ENCODE results near the gene OSBP2. TPM values are rescaled to one million over a fixed set of nuclear protein-coding genes. Genes with fewer than 3 reads are reported as not detected.
"Not testable (repeated sequence)": the region's sequence is repeated elsewhere in the genome, so short reads cannot be mapped to it uniquely, and the experiment has no call there.

OSBP2 gene
- total RNA-seq, 2 experiments from 2014 or later, result 0.40 to 0.63 TPM

DNA sequence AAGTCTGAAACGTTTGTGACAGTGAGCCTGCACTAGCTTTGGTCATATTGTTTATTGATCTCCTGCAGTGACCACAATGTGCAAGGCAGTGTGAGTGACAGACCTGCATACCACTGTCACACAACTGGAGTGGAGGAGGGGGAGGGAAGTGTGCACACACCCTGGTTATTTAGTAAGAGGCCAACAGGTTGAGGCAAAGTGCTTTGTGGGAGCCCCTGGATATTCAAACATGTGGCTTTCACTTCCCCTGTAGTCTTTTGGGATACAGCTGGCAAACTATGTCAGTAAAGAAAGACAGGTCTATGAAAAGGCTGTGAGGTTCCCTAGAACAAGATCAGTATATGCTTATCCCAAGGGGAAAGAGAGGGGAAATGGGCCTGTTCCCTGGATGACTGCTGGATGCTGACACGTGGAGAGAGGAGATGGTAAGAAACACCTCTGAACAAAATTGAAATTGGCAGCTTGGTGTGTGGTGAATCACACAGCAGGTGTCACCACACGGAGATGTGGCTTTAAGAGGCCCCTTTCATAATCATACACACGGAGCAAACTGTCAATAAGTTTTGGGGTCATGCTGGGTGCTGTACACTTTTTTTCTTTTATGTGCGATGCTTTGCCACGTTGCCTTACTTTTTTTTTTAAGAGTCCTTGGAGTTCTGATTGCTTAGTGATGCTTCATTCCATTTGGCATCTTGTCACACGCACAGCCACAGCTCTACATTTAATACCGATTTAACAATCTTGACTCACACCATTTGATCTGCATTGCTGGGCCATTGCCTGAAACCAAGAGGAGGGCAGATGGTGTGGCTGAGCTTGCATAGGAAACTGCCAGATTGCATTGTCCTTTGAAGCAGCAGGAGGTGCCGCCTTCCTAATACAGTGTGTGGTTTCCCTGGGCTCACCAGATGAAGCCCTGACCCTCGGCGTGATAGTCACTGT is 11.3 kb downstream of the OSBP2 start:
- ChIA-PET CTCF (interaction anchor here (1.2 to 2.4 kb wide), 5 partner anchors 10 to 49 kb away, joined by 3 to 9 read pairs (median 5); no protein-coding TSS in a partner anchor), POLR2A (no interaction called here)

DNA sequence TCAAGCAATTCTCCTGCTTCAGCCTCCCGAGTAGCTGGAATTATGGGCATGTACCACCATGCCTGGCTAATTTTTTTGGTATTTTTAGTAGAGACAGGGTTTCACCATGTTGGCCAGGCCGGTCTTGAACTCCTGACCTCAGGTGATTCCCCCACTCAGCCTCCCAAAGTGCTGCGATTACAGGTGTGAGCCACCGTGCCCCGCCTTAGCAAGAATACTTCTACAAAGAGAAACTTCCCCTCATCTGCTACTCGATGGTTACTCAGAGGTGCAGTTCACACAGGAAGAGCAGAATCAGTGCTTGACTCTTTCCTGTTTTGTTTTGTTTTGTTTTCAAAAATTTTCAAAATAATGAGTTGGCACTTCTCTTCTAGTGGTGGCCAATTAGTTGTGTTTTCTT is 15.3 kb downstream of the OSBP2 start:
- POLR2A ChIA-PET, result not testable (repeated sequence)

DNA sequence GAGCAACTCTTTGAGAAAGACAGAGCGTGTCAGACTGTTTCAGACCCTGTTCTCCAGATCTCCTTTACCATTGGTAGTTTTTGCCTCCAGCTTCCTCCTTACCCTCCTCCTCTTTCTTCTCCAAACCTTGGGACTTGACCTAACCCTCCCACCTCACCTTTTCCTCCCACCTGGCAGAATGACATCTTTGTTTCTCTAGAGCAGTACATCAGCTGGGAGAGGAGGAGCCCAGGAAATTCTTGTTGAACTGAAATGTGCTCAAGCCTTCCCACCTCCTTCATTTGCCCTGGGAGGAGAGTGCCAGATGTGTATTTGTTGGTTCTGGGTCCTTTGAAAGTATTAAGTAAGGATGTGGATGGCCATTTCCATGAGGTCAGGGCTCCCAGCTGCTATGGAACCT is 17.4 kb downstream of the OSBP2 start:
- POLR2A ChIA-PET, result no interaction called here
- CTCF ChIA-PET, result no interaction called here

More for the DNA sequence above, 15.3 kb downstream of the OSBP2 start:
- CTCF ChIA-PET, result not testable (repeated sequence)

DNA sequence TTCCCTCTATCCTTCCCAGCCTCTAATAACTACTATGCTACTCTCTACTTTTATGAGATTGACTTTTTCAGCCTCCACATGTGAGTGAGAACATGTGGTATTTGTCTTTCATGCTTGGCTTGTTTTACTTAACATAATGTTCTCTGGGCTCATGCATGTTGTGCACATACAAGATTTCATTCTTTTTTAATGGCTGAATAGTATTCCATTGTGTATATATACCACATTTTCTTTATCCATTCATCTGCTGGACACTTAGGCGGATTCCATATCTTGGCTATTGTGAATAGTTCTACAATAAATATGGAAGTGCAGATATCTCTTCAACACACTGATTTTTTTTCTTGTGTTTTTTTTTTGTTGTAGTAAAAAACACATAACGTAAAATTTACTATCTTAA is 19.4 kb downstream of the OSBP2 start:
- CTCF ChIA-PET, result no interaction called here

DNA sequence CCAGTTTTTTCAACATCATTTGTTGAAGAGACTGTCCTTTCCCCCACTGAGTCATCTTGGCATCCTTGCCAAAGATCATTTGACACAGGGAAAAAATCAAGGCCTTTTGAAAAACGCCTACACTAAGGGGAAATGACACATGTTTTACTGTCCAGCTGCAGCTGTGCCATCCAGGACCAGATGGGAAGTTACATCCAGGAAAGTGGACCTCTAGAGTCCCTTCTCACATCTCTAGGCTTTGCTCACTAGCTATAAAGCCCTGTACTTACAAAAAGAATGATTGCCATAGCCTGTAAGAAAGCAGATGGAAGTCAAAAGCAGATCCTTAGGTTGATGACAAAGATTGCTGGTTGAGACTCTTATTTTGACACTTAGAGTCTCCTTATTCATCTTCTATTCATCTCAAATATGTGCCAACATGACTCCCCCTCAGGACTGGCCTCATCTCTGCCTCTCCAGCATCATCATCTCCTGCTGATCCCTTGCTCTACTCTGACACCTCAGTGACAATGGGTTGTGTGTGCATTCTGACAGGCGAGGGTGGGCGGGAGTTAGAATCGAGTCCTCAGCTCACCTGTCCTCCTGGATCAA is 22.8 kb downstream of the OSBP2 start:
- ChIA-PET POLR2A (no interaction called here), CTCF (no interaction called here)

More for the DNA sequence above, 19.4 kb downstream of the OSBP2 start:
- POLR2A ChIA-PET, result no interaction called here

DNA sequence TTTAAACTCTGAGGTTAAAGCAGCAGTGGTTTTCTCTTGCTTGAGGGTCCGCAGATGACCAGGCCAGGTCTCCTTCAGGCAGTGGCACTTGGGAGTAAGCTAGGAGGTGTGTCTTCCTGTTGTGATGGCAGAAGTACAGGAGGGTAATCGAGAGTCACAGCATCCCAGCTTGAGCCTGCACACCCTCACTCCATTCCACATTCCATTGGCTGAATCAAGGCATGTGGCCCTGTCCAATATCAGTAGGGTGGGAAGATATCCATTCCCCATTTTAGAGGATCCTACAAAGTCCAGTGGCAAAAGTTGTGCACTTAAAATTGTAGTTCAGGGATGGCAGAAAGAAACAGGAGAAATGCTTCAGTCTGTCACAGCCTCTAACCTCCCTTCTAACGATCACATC is 23.3 kb downstream of the OSBP2 start:
- POLR2A ChIA-PET, result no interaction called here

DNA sequence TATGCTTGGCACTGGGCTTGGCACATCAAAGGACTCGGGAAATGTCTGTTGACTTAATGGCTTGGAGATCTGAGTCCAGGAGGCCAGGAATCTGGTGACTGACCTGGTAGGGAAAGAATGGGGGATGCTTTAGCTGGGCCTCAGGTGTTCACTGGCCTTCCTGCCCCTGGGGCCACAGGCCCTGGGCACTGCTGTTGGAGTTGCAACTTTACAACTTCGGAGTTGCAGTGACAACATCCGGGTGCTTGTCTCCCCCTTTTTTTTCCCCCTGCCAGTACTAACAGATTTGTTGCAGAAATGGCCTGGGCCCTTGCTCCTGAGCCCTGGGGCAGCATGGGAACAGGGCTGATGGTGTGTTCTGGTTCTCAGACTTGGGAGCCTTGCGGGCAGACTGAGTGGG is 23.8 kb downstream of the OSBP2 start:
- ChIA-PET CTCF (interaction anchor here (1.2 kb wide), 1 partner anchor 69 kb away, joined by 3 read pairs; no protein-coding TSS in a partner anchor), POLR2A (no interaction called here)

More for the DNA sequence above, 23.3 kb downstream of the OSBP2 start:
- CTCF ChIA-PET, result no interaction called here

DNA sequence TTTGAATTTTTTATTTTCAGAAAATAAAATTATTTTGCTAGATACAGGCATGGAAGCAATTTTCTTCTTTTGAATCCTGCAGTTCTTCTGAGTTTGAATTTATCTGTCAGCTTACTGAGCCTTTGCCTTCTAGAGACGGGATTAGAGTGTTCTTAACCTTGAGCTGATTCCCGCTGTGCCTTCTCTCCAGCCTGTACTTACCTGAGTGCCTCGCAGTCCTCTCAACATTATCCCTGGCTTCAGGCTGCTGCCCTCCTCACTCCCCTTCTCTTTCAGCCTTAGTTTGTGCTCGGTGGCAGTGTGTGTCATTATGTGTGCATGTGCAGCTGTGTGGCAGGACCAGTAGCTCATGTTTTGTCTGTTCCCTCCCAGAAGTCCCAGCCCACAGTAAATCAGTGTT is 24.3 kb downstream of the OSBP2 start:
- ChIA-PET POLR2A (no interaction called here), CTCF (interaction anchor here (1.2 kb wide), 1 partner anchor 69 kb away, joined by 3 read pairs; no protein-coding TSS in a partner anchor)

DNA sequence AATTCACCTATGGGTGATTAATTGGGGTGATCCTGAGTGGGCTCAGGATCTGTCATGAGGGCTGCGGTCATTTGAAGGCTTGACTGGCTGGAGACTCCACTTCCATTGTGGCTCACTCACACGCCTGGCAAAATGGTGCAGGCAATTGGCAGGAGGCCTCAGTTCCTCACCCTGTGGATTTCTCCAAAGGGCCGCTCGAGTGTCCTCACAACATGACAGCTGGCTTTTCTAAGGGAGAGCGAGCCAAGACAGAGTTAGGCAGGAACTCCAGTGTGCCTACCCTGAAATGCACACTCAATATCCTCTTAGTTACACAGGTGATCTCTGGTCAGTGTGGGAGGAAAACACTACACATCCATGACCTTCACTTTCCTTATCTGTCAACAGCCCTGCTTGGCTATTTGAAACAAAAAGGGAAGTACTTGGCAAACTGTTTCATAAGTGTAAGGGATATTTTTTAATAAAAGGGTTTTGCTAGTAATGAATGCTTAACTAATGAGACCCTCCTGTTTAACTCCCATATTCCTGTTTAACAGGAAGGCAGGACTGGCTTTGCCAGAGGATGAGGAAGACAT is 25.7 kb downstream of the OSBP2 start:
- POLR2A ChIA-PET, result no interaction called here
- CTCF ChIA-PET, result interaction anchor here (0.6 to 1.2 kb wide), 2 partner anchors 35 to 86 kb away, joined by 3 to 5 read pairs; no protein-coding TSS in a partner anchor

DNA sequence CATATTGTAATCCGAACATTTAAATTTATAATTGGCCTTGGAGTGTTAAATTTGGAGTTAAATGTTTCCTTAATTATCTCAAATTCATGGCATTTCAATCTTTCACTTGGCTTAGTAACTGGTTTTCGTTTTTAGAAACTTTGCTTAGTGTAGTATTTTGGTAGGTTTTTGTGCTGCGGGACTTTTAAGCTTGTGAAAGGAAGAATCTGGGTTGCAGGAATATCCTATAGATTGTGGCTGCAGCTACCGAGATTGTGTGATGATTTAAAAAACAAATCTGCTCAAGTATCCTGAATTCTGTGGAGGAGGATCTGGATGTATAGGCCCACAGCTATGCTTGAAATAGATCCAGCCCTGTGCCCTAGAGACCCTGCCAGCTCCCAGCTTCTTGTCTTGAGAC is 27.1 kb downstream of the OSBP2 start:
- POLR2A ChIA-PET, result no interaction called here

DNA sequence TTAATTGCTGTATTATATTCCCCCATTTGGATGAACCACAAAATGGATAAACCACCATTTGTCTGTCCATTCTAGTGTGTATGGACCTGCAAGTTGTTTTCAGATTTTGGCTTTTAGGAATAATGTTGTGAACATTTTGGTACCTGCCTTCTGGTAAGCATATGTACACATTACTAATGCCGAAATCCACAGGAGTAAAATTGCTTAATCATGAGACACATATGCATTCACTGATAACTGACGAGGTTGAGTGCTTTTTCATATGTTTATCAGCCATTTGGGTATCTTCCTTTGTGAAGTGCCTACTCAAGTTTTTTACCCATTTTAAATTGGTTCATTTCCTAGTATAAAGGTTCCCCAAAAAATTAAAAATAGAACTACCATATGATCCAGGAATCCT is 34.2 kb downstream of the OSBP2 start:
- CTCF ChIA-PET, result no interaction called here
- POLR2A ChIA-PET, result no interaction called here

More for the DNA sequence above, 27.1 kb downstream of the OSBP2 start:
- CTCF ChIA-PET, result interaction anchor here (0.7 kb wide), 1 partner anchor 170 kb away, joined by 3 read pairs; no protein-coding TSS in a partner anchor

DNA sequence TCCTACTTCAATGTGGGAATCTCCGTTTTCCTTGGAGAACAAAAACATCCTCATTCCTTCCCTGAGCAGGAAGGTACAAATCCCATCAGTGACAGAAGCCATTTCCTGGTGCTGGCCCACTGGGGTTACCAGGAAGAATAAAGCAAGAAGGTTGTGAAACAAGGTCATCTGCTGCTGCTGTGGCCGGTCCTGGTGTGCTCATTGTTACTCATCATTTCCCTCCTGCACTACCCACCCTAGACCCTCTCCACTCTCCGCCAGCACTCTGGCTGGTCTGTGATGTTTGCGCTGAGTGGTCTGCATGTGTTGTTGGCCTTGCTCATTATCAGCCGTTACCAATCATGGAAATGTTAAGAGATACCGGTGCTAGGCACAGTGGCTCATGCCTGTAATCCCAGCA is 37.0 kb downstream of the OSBP2 start:
- POLR2A ChIA-PET, result no interaction called here
- CTCF ChIA-PET, result interaction anchor here (0.6 kb wide), 1 partner anchor 20 kb away, joined by 3 read pairs; no protein-coding TSS in a partner anchor

DNA sequence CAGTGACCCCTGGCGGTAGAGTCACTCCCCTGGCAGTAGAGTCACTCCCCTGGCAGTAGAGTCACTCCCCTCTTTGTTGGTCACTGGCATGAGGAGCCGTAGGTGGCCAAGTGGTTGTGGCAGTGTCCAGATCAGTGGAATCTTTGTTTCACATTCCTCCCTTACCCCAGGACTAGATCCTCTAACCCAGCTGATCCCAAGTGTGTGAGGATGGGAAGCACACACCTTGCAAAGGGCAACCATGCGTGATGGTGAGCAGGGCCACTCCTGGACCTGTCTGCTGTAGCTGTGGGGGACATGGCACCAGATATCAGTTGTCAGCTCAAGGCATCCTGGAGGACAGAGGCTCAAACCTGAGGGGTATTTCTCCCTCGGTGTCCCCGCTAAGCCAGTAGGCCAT is 37.8 kb downstream of the OSBP2 start:
- ChIA-PET POLR2A (no interaction called here), CTCF (interaction anchor here (0.6 kb wide), 1 partner anchor 13 kb away, joined by 3 read pairs; no protein-coding TSS in a partner anchor)

DNA sequence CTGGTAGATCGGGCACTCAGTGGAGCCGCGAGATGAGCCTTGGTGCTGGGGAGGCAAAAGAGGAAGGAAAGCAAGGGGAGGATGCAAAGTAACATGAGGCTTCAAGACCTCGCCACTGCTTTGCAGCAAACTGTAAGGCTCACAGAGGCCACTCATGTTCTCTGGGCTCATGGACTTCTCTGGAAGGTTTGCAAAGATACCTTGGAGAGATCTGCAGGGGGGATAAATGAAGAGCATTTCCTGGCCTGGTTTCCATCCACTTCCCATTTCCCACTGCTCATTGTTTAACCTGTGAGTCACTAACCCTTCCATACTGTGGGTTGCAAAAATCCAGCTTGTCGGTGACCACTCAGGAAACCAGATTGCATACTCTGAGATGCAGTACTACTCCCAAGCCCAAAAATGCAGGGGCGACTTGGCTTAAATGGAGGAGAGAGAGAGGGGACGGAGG is 38.5 kb downstream of the OSBP2 start:
- POLR2A ChIA-PET, result no interaction called here

DNA sequence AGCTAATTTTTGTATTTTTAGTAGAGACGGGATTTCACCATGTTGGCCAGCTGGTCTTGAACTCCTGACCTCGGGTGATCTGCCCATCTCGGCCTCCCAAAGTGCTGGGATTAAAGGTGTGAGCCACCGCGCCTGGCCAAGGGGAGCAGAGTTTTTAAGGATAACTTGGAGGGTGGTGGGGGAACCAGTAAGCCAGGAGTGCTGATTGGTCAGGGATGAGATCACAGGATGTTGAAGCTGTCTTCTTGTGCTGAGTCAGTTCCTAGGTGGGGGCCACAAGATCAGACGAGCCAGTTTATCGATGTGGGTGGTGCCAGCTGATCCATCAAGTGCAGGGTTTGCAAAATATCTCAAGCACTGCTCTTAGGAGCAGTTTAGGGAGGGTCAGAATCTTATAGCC is 45.3 kb downstream of the OSBP2 start:
- CTCF ChIA-PET, result interaction anchor here (0.7 to 5.0 kb wide), 7 partner anchors 15 to 346 kb away, joined by 3 to 34 read pairs (median 3); partner anchors contain the start of gene SLC35E4
- POLR2A ChIA-PET, result not testable (repeated sequence)

More for the DNA sequence above, 38.5 kb downstream of the OSBP2 start:
- CTCF ChIA-PET, result interaction anchor here (0.6 kb wide), 1 partner anchor 12 kb away, joined by 3 read pairs; no protein-coding TSS in a partner anchor

DNA sequence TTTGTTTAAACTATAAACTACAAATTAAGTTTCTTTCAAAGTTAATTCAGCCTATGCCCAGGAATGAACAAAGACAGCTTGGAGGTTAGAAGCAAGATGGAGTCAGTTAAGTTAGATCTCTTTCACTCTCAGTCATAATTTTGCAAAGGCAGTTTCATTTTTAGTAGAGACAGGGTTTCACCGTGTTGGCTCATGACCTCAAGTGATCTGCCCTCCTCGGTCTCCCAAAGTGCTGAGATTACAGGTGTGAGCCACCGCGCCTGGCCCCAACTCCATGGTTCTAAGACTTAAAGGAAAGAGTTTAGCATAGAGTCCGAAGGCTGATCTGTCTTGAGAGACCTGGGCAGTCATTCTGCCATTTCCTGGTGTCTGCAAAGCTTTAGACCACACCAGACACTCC is 45.8 kb downstream of the OSBP2 start:
- CTCF ChIA-PET, result interaction anchor here (0.7 to 5.0 kb wide), 7 partner anchors 15 to 345 kb away, joined by 3 to 34 read pairs (median 3); partner anchors contain the start of gene SLC35E4

DNA sequence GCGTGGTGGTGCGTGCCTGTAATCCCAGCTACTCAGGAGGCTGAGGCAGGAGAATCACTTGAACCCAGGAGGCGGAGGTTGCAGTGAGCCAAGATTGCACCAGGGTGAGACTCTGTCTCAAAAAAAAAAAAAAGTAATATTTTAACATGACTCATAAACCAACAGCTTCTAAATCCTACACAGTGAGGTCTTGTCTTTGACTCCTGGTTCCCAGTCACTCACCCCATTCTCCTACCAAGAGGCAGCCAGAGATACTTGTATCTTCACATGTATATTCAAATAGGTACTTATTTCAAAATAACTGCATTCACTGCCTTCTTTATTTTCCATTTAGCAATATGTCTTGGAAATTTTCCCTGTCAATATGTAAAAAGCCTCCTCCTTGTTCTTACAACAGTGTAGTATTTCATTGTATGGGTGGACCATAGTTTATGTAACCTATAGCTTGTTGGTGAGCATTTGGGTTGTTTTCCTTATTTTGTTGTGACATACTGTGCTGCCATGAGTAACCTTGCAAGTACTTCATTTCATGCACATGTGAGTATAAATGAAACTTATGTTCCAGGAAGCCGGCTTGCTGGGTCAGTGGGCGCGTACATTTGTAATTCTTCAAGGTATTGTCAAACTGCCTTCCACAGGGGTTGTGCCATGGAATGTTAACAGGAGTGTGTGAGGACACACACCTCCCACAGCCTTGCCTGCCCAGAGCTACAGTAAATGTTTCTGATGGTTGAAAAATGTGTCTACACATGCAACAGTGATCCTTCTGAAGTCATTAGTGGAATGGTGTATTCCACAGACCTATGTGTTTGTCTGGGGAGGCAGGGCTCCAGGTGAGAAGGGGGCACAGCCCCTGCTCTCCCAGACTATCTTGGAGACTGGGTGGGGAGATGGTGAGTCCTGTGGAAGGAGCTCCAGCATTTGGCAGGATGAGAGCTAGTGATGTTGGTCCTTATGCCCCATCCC is 47.9 kb downstream of the OSBP2 start:
- POLR2A ChIA-PET, result interaction anchor here (0.6 to 3.1 kb wide), 5 partner anchors 48 to 340 kb away, joined by 3 to 18 read pairs (median 6); partner anchors contain the start of genes OSBP2 and SLC35E4
- CTCF ChIA-PET, result interaction anchor here (0.8 to 5.0 kb wide), 6 partner anchors 13 to 108 kb away, joined by 3 to 34 read pairs (median 11); partner anchors contain the start of gene SLC35E4

More for the DNA sequence above, 45.8 kb downstream of the OSBP2 start:
- POLR2A ChIA-PET, result not testable (repeated sequence)

DNA sequence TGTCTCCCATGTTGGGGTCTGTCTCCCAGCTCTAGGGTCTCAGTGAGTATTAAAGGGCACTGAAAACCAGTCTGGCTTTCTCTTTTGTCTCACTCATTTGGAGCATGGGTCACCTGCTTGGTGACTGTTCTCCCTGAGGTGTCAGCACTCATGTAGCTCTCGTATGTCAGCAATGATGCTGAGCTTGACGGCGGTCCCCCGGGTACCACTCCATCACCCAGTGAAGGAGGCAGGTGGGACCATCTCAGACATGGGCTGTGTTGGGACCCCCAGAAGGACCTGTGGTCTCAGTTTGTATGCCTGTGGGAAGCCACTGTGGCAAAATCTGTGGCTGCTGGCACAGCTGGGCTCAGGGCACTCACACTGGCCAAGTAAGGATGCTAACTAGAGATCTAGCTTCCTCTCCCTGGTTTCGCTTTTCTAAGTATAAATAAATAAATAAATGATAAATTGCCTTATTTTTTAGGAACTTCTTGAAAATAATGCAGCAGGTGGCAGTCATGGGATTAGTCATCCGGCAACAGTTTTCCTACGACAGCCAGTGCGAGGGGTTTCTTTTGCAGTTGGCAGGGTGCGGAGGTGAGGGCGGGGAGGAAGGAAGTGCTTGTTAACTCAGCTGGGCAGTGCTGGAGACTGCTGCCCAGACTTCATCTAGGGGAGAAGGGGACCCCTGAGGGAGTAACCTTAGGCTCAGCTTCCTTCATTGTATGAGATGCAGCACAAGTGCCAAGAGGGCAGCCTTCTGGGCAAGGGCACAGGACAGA is 48.8 kb downstream of the OSBP2 start:
- ChIA-PET CTCF (interaction anchor here (1.0 to 5.0 kb wide), 5 partner anchors 12 to 109 kb away, joined by 3 to 34 read pairs (median 13); partner anchors contain the start of gene SLC35E4), POLR2A (interaction anchor here (0.6 to 3.1 kb wide), 3 partner anchors 49 to 339 kb away, joined by 3 to 18 read pairs (median 4); partner anchors contain the start of genes OSBP2 and SLC35E4)

Measured in activated CD8-positive, alpha-beta memory T cell treated with anti-CD3 and anti-CD28 coated beads for 36 hours (primary cell).